RWPE2 (cell line): ENCODE data around the gene PGA5.

Experiments
- ATAC-seq: fragments of 200-7000 bp; cut with Tn5 transposase; 3 replicates; pipeline ENCODE4 v1.9.1; 2021; ENCODE audit warnings: low read depth
- DNase-seq: peaks from one replicate; pipeline ENCODE4 v3.0.0-alpha.2; 2020; ENCODE audit warnings: low spot score
- H3K27ac ChIP-seq: fragments of 450-650 bp; 2 replicates; pipeline ENCODE4 v1.5.1; 2017; ENCODE audit warnings: mild to moderate bottlenecking; ENCODE audit not compliant: poor library complexity, severe bottlenecking
- H3K27me3 ChIP-seq: fragments of 250-450 bp; sonication (Bioruptor Pico); 2 replicates; pipeline ENCODE4 v1.5.1; 2021; ENCODE audit warnings: mild to moderate bottlenecking, moderate library complexity; ENCODE audit not compliant: insufficient read depth, poor library complexity, severe bottlenecking
- H3K36me3 ChIP-seq: fragments of 250-450 bp; sonication (Bioruptor Pico); 2 replicates; pipeline ENCODE4 v1.5.1; 2020; ENCODE audit warnings: low read depth, mild to moderate bottlenecking, moderate library complexity
- H3K4me1 ChIP-seq: fragments of 250-450 bp; sonication (Bioruptor Pico); 2 replicates; pipeline ENCODE4 v1.5.1; 2021; ENCODE audit warnings: mild to moderate bottlenecking, moderate library complexity; ENCODE audit not compliant: insufficient read depth, poor library complexity, severe bottlenecking
- H3K4me3 ChIP-seq: fragments of 250-450 bp; sonication (Bioruptor Pico); 2 replicates; pipeline ENCODE4 v1.5.1; 2021; ENCODE audit warnings: mild to moderate bottlenecking, moderate library complexity; ENCODE audit not compliant: severe bottlenecking
- H3K9me3 ChIP-seq: fragments of 250-450 bp; sonication (Bioruptor Pico); 2 replicates; pipeline ENCODE4 v1.5.1; 2021; ENCODE audit warnings: mild to moderate bottlenecking, moderate library complexity; ENCODE audit not compliant: severe bottlenecking
- TF ChIP-seq, protein P1 (sequence below): fragments of 450-650 bp; IDR thresholded peaks from one replicate; pipeline ENCODE4 v1.5.1; 2017; ENCODE audit warnings: mild to moderate bottlenecking, moderate library complexity; ENCODE audit not compliant: poor library complexity, severe bottlenecking

Gene PGA5

GRCh38 chr11:61290905-61291690, 50.1 kb downstream of the PGA5 start:
- Histone ChIP-seq H3K36me3 (no peaks in the 10 kb centered on the region), H3K4me1 (no peaks in the 10 kb centered on the region), H3K9me3 (no peaks in the 10 kb centered on the region), H3K27me3 (peaks cover 11% of the 10 kb centered on the region), H3K4me3 (no peak overlapping the region), H3K27ac (no peak overlapping the region)
- no peak for DNase-seq
- no peak for ATAC-seq
- TF ChIP-seq, protein P1, sequence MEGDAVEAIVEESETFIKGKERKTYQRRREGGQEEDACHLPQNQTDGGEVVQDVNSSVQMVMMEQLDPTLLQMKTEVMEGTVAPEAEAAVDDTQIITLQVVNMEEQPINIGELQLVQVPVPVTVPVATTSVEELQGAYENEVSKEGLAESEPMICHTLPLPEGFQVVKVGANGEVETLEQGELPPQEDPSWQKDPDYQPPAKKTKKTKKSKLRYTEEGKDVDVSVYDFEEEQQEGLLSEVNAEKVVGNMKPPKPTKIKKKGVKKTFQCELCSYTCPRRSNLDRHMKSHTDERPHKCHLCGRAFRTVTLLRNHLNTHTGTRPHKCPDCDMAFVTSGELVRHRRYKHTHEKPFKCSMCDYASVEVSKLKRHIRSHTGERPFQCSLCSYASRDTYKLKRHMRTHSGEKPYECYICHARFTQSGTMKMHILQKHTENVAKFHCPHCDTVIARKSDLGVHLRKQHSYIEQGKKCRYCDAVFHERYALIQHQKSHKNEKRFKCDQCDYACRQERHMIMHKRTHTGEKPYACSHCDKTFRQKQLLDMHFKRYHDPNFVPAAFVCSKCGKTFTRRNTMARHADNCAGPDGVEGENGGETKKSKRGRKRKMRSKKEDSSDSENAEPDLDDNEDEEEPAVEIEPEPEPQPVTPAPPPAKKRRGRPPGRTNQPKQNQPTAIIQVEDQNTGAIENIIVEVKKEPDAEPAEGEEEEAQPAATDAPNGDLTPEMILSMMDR: peak; percentile 8

DNA sequence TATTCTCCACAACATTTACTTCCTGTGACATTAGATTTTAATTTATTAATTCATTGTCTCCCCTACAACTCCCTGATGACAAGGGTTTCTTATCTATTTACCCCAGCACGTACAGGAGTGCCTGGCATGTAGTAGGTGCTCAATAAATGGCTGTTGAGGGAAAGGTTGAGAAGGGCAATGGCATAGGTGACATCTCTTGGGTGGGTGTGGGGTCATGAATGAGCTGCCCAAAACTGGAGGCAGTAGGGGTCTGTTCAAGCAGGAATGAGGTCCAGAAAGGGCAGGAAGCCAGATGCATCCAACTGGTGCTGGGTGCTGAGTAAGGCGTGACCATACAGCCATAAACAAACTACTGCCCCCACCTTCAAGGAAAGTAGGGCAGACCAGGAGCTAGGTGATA, 51.4 kb downstream of the PGA5 start:
- no peak for ATAC-seq
- H3K9me3 ChIP-seq: no peaks in the 10 kb centered on the region
- peaks cover 11% of the 10 kb centered on the region for H3K27me3 ChIP-seq
- no peaks in the 10 kb centered on the region for H3K36me3 ChIP-seq
- H3K4me3 ChIP-seq: no peak overlapping the region
- H3K27ac ChIP-seq: no peak overlapping the region
- TF ChIP-seq, protein P1: no peak
- peaks cover 4% of the 10 kb centered on the region for H3K4me1 ChIP-seq
- DNase-seq: no peak

DNA sequence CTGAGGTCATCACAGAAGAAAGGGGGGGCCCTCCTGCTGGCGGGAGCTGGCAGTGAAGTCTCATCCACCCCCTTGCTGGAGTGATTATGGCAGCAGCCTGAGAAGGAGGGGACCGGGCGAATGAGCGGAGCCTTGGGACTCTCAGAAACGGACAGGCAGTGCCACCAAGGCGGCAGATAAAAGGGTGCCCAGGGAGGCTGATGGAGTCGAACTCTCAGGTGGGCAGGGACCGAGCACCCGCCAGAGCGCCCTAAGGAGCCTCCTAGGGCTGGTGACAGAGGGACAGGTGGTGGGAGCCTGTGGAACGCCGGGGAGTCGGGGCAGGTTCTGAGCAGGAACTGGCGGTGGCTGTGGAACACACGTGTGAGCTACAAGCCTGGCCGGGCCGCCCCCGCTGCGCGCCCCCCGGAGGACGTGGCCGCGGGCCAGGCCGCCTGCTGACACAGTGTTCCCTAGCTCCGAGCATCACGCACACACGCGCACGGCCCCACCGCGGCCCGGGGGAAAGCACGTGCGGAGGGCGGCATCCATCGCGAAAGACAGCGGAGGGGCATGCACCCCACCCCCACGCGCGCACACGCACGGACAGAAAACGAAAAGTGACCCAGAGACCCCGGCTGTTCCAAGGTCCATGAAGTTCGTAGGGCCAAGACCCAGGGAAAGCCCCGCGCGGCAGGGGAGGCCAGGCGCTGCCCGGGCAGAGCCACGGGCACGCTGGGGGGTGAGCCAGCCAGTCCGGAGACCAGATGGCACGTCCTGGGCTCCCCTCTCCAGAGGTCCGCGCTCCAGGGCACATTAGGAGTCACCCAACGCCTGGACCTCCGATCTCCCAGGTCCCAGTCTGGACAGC, 53.1 kb downstream of the PGA5 start:
- Histone ChIP-seq H3K9me3 (no peaks in the 10 kb centered on the region), H3K27ac (no peak overlapping the region), H3K4me1 (peaks cover 15% of the 10 kb centered on the region), H3K4me3 (peak overlapping the region; percentile 26), H3K36me3 (peaks cover 4% of the 10 kb centered on the region; the same call in 1 of the 2 replicates), H3K27me3 (peaks cover 11% of the 10 kb centered on the region)
- DNase-seq: no peak
- ATAC-seq: peak; percentile 49
- TF ChIP-seq, protein P1: no peak

DNA sequence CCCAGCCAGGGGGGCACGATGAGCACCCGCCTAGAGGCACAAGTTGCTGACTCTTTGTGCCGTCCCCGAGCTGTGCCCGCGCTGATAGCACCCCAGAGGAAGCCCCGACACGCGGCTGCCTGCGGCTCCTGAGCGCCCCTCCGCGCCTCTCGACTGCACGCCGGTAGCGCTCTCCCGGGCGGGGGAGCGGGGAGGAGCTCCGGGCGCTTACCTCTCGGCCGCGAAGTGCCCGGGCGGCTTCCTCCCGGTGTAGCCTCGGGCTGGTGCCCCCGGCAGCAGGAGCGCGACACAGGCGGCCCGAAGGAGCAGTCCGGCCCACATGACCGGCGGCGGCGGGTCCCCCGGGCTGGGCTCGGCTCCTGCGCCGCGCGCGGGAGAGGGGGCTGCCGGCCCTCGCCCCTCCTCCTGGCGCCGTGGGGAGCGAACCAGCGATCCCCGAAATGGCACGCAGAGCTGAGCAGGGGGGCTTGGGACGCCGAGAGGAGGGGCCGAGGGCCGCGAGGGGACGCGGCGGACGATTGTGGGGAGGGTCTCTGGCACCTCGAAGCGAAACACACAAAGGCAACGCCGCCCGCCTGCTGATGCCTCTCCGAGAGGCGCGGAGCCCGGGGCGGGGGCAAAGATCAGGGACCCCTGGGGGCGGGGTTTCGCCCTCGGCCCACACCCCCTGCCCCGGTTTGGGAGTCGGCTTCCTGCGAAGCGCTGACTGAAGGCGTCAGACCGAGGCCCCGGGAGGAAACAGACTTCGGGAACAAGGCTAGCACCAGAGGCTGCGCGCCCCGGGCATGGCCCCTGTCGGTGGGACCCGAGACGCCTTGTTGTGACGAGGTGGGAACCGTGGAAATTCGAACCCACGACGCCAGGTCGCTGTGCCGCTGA, 54.0 kb downstream of the PGA5 start, which contains the start of gene VWCE:
Gene VWCE, minus strand, starts transcription at position 600 of the 879 bp plus-strand sequence. Its CDS starts 279 bp downstream, at position 321.
- Histone ChIP-seq H3K9me3 (no peaks in the 10 kb centered on the region), H3K36me3 (peaks cover 7% of the 10 kb centered on the region; the same call in 1 of the 2 replicates), H3K4me3 (peak within 1 kb of the TSS; percentile 26), H3K27me3 (peaks cover 11% of the 10 kb centered on the region), H3K27ac (no peak within 1 kb of the TSS), H3K4me1 (peaks cover 15% of the 10 kb centered on the region)
- TF ChIP-seq, protein P1: peak; percentile 41
- ATAC-seq: peak; percentile 64
- DNase-seq: no peak
